OCI-LY1 (cell line): ENCODE results near the gene OLFM4.

Source experiments
- H2AFZ ChIP-seq: fragments of 200-600 bp; sonication (generic), shearing (Covaris generic); 2 replicates; pipeline ENCODE4 v1.6.0; 2014; ENCODE audit warnings: antibody characterized with exemption, mild to moderate bottlenecking, low read length
- H3F3A ChIP-seq: fragments of 200-600 bp; sonication (generic), shearing (Covaris generic); 2 replicates; pipeline ENCODE4 v1.6.0; 2014; ENCODE audit warnings: mild to moderate bottlenecking, antibody characterized with exemption, low read length, moderate library complexity; ENCODE audit not compliant: insufficient read depth
- H3K27ac ChIP-seq: fragments of 200-600 bp; sonication (generic); 2 replicates; pipeline ENCODE4 v1.5.1; 2014; ENCODE audit warnings: low read length, mixed run types, mild to moderate bottlenecking, low read depth; ENCODE audit not compliant: poor library complexity, severe bottlenecking
- H3K27me3 ChIP-seq: fragments of 200-600 bp; sonication (generic); 2 replicates; pipeline ENCODE4 v1.6.0; 2014; ENCODE audit warnings: antibody characterized with exemption, mild to moderate bottlenecking, low read length, moderate library complexity; ENCODE audit not compliant: insufficient read depth
- H3K36me3 ChIP-seq: fragments of 200-600 bp; sonication (generic); 2 replicates; pipeline ENCODE4 v1.6.1; 2014; ENCODE audit warnings: mild to moderate bottlenecking, antibody characterized with exemption, low read length, moderate library complexity, mixed read lengths; ENCODE audit not compliant: insufficient read depth
- H3K4me1 ChIP-seq: fragments of 200-600 bp; sonication (generic); 2 replicates; pipeline ENCODE4 v1.5.1; 2014; ENCODE audit warnings: mild to moderate bottlenecking, low read length, moderate library complexity; ENCODE audit not compliant: insufficient read depth, severe bottlenecking
- H3K4me2 ChIP-seq: fragments of 200-600 bp; sonication (generic), shearing (Covaris generic); 2 replicates; pipeline ENCODE4 v1.6.1; 2014; ENCODE audit warnings: low read length
- H3K4me3 ChIP-seq: fragments of 200-600 bp; sonication (generic); 2 replicates; pipeline ENCODE4 v1.5.1; 2014; ENCODE audit warnings: low read length, low read depth, mild to moderate bottlenecking, mixed read lengths; ENCODE audit not compliant: poor library complexity, severe bottlenecking
- H3K79me2 ChIP-seq: fragments of 200-600 bp; shearing (Covaris generic); 2 replicates; pipeline ENCODE4 v1.6.1; 2016; ENCODE audit warnings: mixed run types, low read length, mixed read lengths; ENCODE audit not compliant: insufficient read depth
- H3K9ac ChIP-seq: fragments of 200-600 bp; sonication (generic), shearing (Covaris generic); 2 replicates; pipeline ENCODE4 v1.6.1; 2014; ENCODE audit warnings: mild to moderate bottlenecking, low read length, mixed read lengths
- H3K9me2 ChIP-seq: fragments of 200-600 bp; sonication (generic), shearing (Covaris generic); 2 replicates; pipeline ENCODE4 v1.6.1; 2014; ENCODE audit warnings: low read depth, mild to moderate bottlenecking, low read length, mixed read lengths
- H3K9me3 ChIP-seq: fragments of 200-600 bp; shearing (Covaris generic); 2 replicates; pipeline ENCODE4 v1.6.1; 2014; ENCODE audit warnings: low read length, mixed read lengths
- H4K20me1 ChIP-seq: fragments of 200-600 bp; sonication (generic), shearing (Covaris generic); 2 replicates; pipeline ENCODE4 v1.6.0; 2016; ENCODE audit warnings: mild to moderate bottlenecking, low read length; ENCODE audit not compliant: insufficient read depth
- EZH2 ChIP-seq: fragments of 200-600 bp; sonication (generic), shearing (Covaris generic); IDR thresholded peaks from 2 replicates; pipeline ENCODE4 v1.8.0; 2017; ENCODE audit warnings: borderline replicate concordance, mixed run types, mild to moderate bottlenecking, antibody characterized with exemption, low read length, moderate library complexity, mixed read lengths
- TF ChIP-seq, protein P1 (sequence below): fragments of 200-600 bp; sonication (generic), shearing (Covaris generic); IDR thresholded peaks from 2 replicates; pipeline ENCODE4 v1.5.1; 2017; ENCODE audit warnings: mild to moderate bottlenecking, antibody characterized with exemption, low read length, moderate library complexity, mixed read lengths

The OLFM4 gene

DNA sequence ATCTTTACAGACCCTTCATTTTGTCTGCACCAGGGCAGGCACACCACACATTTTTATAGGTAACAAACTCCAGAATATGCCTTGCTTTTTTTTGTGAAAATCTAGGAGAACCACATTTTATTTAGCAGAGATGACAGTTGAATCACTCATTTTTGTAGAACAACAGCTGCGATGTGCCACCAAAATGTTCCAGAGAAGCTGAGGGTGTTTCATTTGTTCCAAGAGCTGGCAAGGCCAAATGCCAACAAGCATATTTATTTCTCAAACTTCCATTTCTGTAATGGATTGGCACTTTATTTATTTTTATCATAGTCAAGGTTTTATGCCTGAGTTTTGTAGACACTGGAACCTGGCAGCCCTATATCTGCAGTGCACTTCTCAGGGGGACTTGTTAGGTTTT, 10.4 kb downstream of the OLFM4 start:
- Histone ChIP-seq H3K79me2 (no peaks in the 10 kb centered on the region), H3K4me3 (no peak overlapping the region), H3K4me1 (no peaks in the 10 kb centered on the region), H3K4me2 (no peak overlapping the region), H3K9me3 (no peaks in the 10 kb centered on the region), H3K27ac (no peak overlapping the region), H3K27me3 (0 out of 2 replicates have a peak, but pooled peaks cover 5% of the 10 kb centered on the region), H4K20me1 (no peaks in the 10 kb centered on the region), H3K9ac (no peak overlapping the region), H3K9me2 (no peaks in the 10 kb centered on the region), H2AFZ (no peak overlapping the region), H3F3A (no peaks in the 10 kb centered on the region), H3K36me3 (no peaks in the 10 kb centered on the region)
- no peak for TF ChIP-seq EZH2
- TF ChIP-seq, protein P1, sequence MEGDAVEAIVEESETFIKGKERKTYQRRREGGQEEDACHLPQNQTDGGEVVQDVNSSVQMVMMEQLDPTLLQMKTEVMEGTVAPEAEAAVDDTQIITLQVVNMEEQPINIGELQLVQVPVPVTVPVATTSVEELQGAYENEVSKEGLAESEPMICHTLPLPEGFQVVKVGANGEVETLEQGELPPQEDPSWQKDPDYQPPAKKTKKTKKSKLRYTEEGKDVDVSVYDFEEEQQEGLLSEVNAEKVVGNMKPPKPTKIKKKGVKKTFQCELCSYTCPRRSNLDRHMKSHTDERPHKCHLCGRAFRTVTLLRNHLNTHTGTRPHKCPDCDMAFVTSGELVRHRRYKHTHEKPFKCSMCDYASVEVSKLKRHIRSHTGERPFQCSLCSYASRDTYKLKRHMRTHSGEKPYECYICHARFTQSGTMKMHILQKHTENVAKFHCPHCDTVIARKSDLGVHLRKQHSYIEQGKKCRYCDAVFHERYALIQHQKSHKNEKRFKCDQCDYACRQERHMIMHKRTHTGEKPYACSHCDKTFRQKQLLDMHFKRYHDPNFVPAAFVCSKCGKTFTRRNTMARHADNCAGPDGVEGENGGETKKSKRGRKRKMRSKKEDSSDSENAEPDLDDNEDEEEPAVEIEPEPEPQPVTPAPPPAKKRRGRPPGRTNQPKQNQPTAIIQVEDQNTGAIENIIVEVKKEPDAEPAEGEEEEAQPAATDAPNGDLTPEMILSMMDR, result no peak

DNA sequence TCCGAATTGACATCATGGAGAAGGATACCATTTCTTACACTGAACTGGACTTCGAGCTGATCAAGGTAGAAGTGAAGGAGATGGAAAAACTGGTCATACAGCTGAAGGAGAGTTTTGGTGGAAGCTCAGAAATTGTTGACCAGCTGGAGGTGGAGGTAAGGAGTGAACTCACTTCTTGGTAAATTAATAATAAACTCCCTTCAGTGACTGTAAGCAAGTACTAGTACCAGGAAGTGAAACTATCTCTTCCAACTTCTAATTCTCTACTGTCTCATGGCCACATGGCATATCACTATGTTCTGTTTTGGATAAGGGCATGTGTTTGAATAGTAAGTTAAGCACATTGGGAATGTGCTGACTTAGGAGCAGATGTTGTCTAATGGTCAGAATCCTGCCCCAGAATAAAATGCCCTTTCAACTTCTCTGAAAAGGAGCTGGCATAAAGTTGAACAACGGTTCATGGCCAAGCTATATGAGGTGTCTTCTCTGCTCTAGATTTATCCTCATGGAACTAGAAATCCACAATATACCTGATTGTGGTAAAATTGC, 13.4 kb downstream of the OLFM4 start:
- Histone ChIP-seq H3K4me2 (no peak overlapping the region), H3K79me2 (no peaks in the 10 kb centered on the region), H3K9ac (no peak overlapping the region), H2AFZ (no peak overlapping the region), H3K27me3 (0 out of 2 replicates have a peak, but pooled peaks cover 5% of the 10 kb centered on the region), H3K27ac (no peak overlapping the region), H3K4me1 (no peaks in the 10 kb centered on the region), H4K20me1 (no peaks in the 10 kb centered on the region), H3K4me3 (no peak overlapping the region), H3K9me2 (no peaks in the 10 kb centered on the region), H3F3A (no peaks in the 10 kb centered on the region), H3K9me3 (no peaks in the 10 kb centered on the region), H3K36me3 (no peaks in the 10 kb centered on the region)
- TF ChIP-seq, protein P1, result no peak
- TF ChIP-seq EZH2, result no peak

DNA sequence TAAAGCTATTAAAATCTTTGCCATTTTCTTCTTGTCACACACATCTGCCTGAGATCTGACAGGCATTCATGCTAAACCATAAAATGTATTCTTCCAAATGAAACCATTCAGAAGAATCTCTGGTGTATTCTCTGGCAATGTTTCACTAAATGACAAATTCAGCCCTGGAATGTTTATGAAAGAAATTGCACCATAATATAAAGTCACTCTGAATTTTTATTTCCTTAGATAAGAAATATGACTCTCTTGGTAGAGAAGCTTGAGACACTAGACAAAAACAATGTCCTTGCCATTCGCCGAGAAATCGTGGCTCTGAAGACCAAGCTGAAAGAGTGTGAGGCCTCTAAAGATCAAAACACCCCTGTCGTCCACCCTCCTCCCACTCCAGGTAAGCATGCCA, 14.3 kb downstream of the OLFM4 start:
- Histone ChIP-seq H3K9me2 (no peaks in the 10 kb centered on the region), H4K20me1 (no peaks in the 10 kb centered on the region), H3K4me1 (no peaks in the 10 kb centered on the region), H3K27ac (no peak overlapping the region), H3F3A (no peaks in the 10 kb centered on the region), H3K4me2 (no peak overlapping the region), H3K79me2 (no peaks in the 10 kb centered on the region), H3K27me3 (0 out of 2 replicates have a peak, but pooled peaks cover 5% of the 10 kb centered on the region), H3K9ac (no peak overlapping the region), H3K9me3 (no peaks in the 10 kb centered on the region), H3K36me3 (no peaks in the 10 kb centered on the region), H3K4me3 (no peak overlapping the region), H2AFZ (no peak overlapping the region)
- TF ChIP-seq, protein P1, result no peak
- no peak for TF ChIP-seq EZH2
